IMR-90 (cell line): ENCODE data around the gene GFY. TPM values are rescaled to one million over a fixed set of nuclear protein-coding genes. Genes with fewer than 3 reads are reported as not detected.

Source experiments
- ATAC-seq: fragments of 200-7000 bp; cut with Tn5 transposase; 2 replicates; pipeline ENCODE4 v1.9.1; 2020; ENCODE audit warnings: low read depth, mild to moderate bottlenecking, moderate library complexity
- BruUV-seq: library from RNA; stranded (reverse); fragments of 400-500 nt; replicated peaks from 2 replicates; lab custom pipeline; 2021; lab: Mats Ljungman, UMichigan
- CTCF ChIA-PET: fragments of 300-600 bp; formaldehyde crosslinking; extraction: SDS; loops from one replicate; lab custom pipeline; 2021; ENCODE audit warnings: antibody characterized with exemption; lab: Yijun Ruan, JAX
- POLR2A ChIA-PET: fragments of 300-600 bp; sonication (Branson Sonifier 250); formaldehyde crosslinking; loops from one replicate; lab custom pipeline; 2022; ENCODE audit warnings: antibody characterized with exemption; ENCODE audit not compliant: unreplicated experiment; lab: Charles Lee
- DNase-seq: peaks from one replicate; pipeline ENCODE4 v3.0.0; 2013
- H2AFZ ChIP-seq: replicated peaks from 2 replicates; pipeline ENCODE3; 2013; ENCODE audit warnings: low read length, mild to moderate bottlenecking; ENCODE audit not compliant: poor library complexity
- H2AK5ac ChIP-seq: 2 replicates; pipeline ENCODE4 v1.6.1; 2013; ENCODE audit warnings: low read depth, low read length, inconsistent platforms
- H2AK9ac ChIP-seq: replicated peaks from 2 replicates; pipeline ENCODE3; 2013; ENCODE audit warnings: mild to moderate bottlenecking, low read depth, low read length, moderate library complexity; ENCODE audit not compliant: poor library complexity
- H2BK120ac ChIP-seq: 2 replicates; pipeline ENCODE4 v1.6.1; 2013; ENCODE audit warnings: low read depth, low read length, inconsistent platforms
- H2BK15ac ChIP-seq: 3 replicates; pipeline ENCODE4 v1.6.1; 2013; ENCODE audit warnings: low read depth, low read length, inconsistent platforms
- H2BK20ac ChIP-seq: 2 replicates; pipeline ENCODE4 v1.6.1; 2013; ENCODE audit warnings: low read depth, mild to moderate bottlenecking, inconsistent platforms, low read length, moderate library complexity
- H2BK5ac ChIP-seq: 2 replicates; pipeline ENCODE4 v1.6.1; 2013; ENCODE audit warnings: mild to moderate bottlenecking, low read depth, low read length, inconsistent platforms; ENCODE audit not compliant: poor library complexity, severe bottlenecking
- H3K14ac ChIP-seq: replicated peaks from 2 replicates; pipeline ENCODE4 v1.6.1; 2013; ENCODE audit warnings: low read depth, low read length, inconsistent platforms
- H3K18ac ChIP-seq: 2 replicates; pipeline ENCODE4 v1.6.1; 2013; ENCODE audit warnings: low read depth, low read length, control low read depth
- H3K23ac ChIP-seq: 2 replicates; pipeline ENCODE4 v1.6.1; 2013; ENCODE audit warnings: low read depth, low read length, inconsistent platforms
- H3K27ac ChIP-seq: 2 replicates; pipeline ENCODE4 v1.5.1; 2013; ENCODE audit warnings: mild to moderate bottlenecking, control low read depth, low read length; ENCODE audit not compliant: insufficient read depth
- H3K27me3 ChIP-seq: 2 replicates; pipeline ENCODE4 v1.6.1; 2013; ENCODE audit warnings: low read length; ENCODE audit not compliant: control insufficient read depth, insufficient read depth
- H3K36me3 ChIP-seq: 2 replicates; pipeline ENCODE4 v1.6.1; 2013; ENCODE audit warnings: low read length, mixed read lengths; ENCODE audit not compliant: control insufficient read depth, insufficient read depth
- H3K4ac ChIP-seq: 2 replicates; pipeline ENCODE4 v1.6.1; 2013; ENCODE audit warnings: low read depth, low read length, inconsistent platforms
- H3K4me1 ChIP-seq: 2 replicates; pipeline ENCODE4 v1.6.1; 2013; ENCODE audit warnings: low read length, mixed read lengths; ENCODE audit not compliant: control insufficient read depth, insufficient read depth
- H3K4me2 ChIP-seq: 2 replicates; pipeline ENCODE4 v1.6.1; 2013; ENCODE audit warnings: low read depth, mild to moderate bottlenecking, control low read depth, low read length, moderate library complexity
- H3K4me3 ChIP-seq: 2 replicates; pipeline ENCODE4 v1.5.1; 2013; ENCODE audit warnings: low read depth, mild to moderate bottlenecking, control low read depth, low read length, moderate library complexity; ENCODE audit not compliant: insufficient read depth
- H3K56ac ChIP-seq: 2 replicates; pipeline ENCODE4 v1.6.1; 2013; ENCODE audit warnings: low read length, inconsistent platforms; ENCODE audit not compliant: insufficient read depth; ENCODE audit errors: extremely low read depth
- H3K79me1 ChIP-seq, 2 experiments: 2 replicates each; pipeline ENCODE4 v1.6.1; 2013; ENCODE audit warnings: low read length in 2 of 2, inconsistent platforms in 1 of 2, low read depth in 1 of 2
- H3K9ac ChIP-seq: 2 replicates; pipeline ENCODE4 v1.6.1; 2013; ENCODE audit warnings: low read depth, low read length, control low read depth
- H3K9me1 ChIP-seq: 2 replicates; pipeline ENCODE4 v1.6.1; 2013; ENCODE audit warnings: low read length, inconsistent platforms; ENCODE audit not compliant: insufficient read depth
- H3K9me3 ChIP-seq: 2 replicates; pipeline ENCODE4 v1.6.1; 2013; ENCODE audit warnings: low read length; ENCODE audit not compliant: control insufficient read depth, insufficient read depth
- H4K20me1 ChIP-seq: 2 replicates; pipeline ENCODE4 v1.6.1; 2013; ENCODE audit warnings: low read length, inconsistent platforms; ENCODE audit not compliant: insufficient read depth
- H4K5ac ChIP-seq: 2 replicates; pipeline ENCODE4 v1.6.1; 2013; ENCODE audit warnings: mild to moderate bottlenecking, low read depth, low read length, control low read depth
- H4K8ac ChIP-seq, 2 experiments: 2 replicates each; pipeline ENCODE4 v1.6.1; 2013; ENCODE audit warnings: low read depth in 2 of 2, low read length in 2 of 2, control low read depth in 1 of 2, inconsistent platforms in 1 of 2
- H4K91ac ChIP-seq: 2 replicates; pipeline ENCODE4 v1.6.1; 2013; ENCODE audit warnings: low read depth, low read length, inconsistent platforms; ENCODE audit not compliant: insufficient read depth
- BHLHE40 ChIP-seq: fragments of 150-350 bp; IDR thresholded peaks from 2 replicates; pipeline ENCODE4 v1.6.1; 2016; ENCODE audit warnings: mild to moderate bottlenecking, low read depth, low read length
- CEBPB ChIP-seq: IDR thresholded peaks from 2 replicates; pipeline ENCODE4 v1.6.1; 2012; ENCODE audit warnings: low read depth, low read length, improper control_type of control experiment
- CHD1 ChIP-seq: IDR thresholded peaks from 2 replicates; pipeline ENCODE4 v1.6.1; 2012; ENCODE audit warnings: low read depth, low read length, improper control_type of control experiment
- ELK1 ChIP-seq: fragments of 150-350 bp; IDR thresholded peaks from 2 replicates; pipeline ENCODE4 v1.6.1; 2016; ENCODE audit warnings: low read depth, mild to moderate bottlenecking, low read length, moderate library complexity, borderline replicate concordance
- FOS ChIP-seq: fragments of 150-350 bp; IDR thresholded peaks from 2 replicates; pipeline ENCODE4 v1.6.1; 2016; ENCODE audit warnings: low read depth, low read length
- MAFK ChIP-seq: IDR thresholded peaks from 2 replicates; pipeline ENCODE4 v1.6.1; 2012; ENCODE audit warnings: low read depth, low read length, improper control_type of control experiment
- MAZ ChIP-seq: IDR thresholded peaks from 2 replicates; pipeline ENCODE4 v1.6.1; 2012; ENCODE audit warnings: low read depth, mild to moderate bottlenecking, low read length, improper control_type of control experiment, moderate library complexity, borderline replicate concordance
- MXI1 ChIP-seq: IDR thresholded peaks from 2 replicates; pipeline ENCODE4 v1.6.1; 2012; ENCODE audit warnings: low read depth, mild to moderate bottlenecking, low read length, moderate library complexity, borderline replicate concordance
- NFE2L2 ChIP-seq: fragments of 150-350 bp; IDR thresholded peaks from 2 replicates; pipeline ENCODE4 v1.6.1; 2016; ENCODE audit warnings: low read depth, mild to moderate bottlenecking, low read length
- POLR2A ChIP-seq: IDR thresholded peaks from 2 replicates; pipeline ENCODE4 v1.6.1; 2012; ENCODE audit warnings: mild to moderate bottlenecking, low read depth, low read length
- RAD21 ChIP-seq: IDR thresholded peaks from 2 replicates; pipeline ENCODE4 v1.6.1; 2012; ENCODE audit warnings: low read length, improper control_type of control experiment
- RCOR1 ChIP-seq: IDR thresholded peaks from 2 replicates; pipeline ENCODE4 v1.6.1; 2012; ENCODE audit warnings: mild to moderate bottlenecking, low read length, improper control_type of control experiment; ENCODE audit not compliant: insufficient replicate concordance
- RFX5 ChIP-seq: IDR thresholded peaks from 2 replicates; pipeline ENCODE4 v1.8.0; 2012; ENCODE audit warnings: low read depth, mild to moderate bottlenecking, low read length, moderate library complexity
- SMC3 ChIP-seq: fragments of 150-350 bp; IDR thresholded peaks from 2 replicates; pipeline ENCODE4 v1.6.1; 2016; ENCODE audit warnings: low read depth, mild to moderate bottlenecking, antibody characterized with exemption, low read length, moderate library complexity
- WGBS, 2 experiments: methylation state at CpG; one replicate each; pipeline versions ENCODE4 v1.1.5 to v1.1.7; 2013; ENCODE audit warnings: missing lambda C conversion rate in 2 of 2; ENCODE audit not compliant: insufficient read length in 1 of 2; ENCODE audit errors: extremely low coverage in 2 of 2; 5-methylcytosine and 5-hydroxymethylcytosine counted together
- dilution Hi-C: fragments of 300-500 bp; cut with HindIII; formaldehyde crosslinking; loops from one replicate; pipeline ENCODE4 v1.14.3; 2018; ENCODE audit warnings: low sequenced_read_pairs; ENCODE audit not compliant: unreplicated experiment
- in situ Hi-C: fragments of 300-500 bp; cut with MboI; formaldehyde crosslinking; loops from 3 replicates; pipeline ENCODE4 v1.14.3; 2019; ENCODE audit warnings: low sequenced_read_pairs, inconsistent platforms, mixed read lengths
- intact Hi-C: fragments of 100-400 bp; cut with micrococcal nuclease; formaldehyde crosslinking; loops from 2 replicates; pipeline ENCODE4 v1.10.0; 2022
- polyA plus RNA-seq, 3 experiments: library from polyadenylated mRNA; depleted of rRNA; stranded (reverse); fragments of >200 nt; gene quantifications; 2 replicates each; pipeline ENCODE4 v1.2.3, GENCODE V29; 2012; ENCODE audit warnings: low replicate concordance in 1 of 3
- total RNA-seq: library from RNA; depleted of rRNA; stranded (reverse); fragments of >200 nt; gene quantifications from 2 replicates; pipeline ENCODE4 v1.2.3, GENCODE V29; 2012
- TF ChIP-seq, protein P1 (sequence below): fragments of 150-350 bp; IDR thresholded peaks from 2 replicates; pipeline ENCODE4 v1.6.1; 2017; ENCODE audit warnings: mild to moderate bottlenecking, antibody characterized with exemption, low read length, low read depth
- TF ChIP-seq, protein P2 (sequence below): conservative IDR thresholded peaks from 2 replicates; pipeline ENCODE4 v1.5.1; 2012; ENCODE audit warnings: mild to moderate bottlenecking, low read depth, low read length, improper control_type of control experiment

GFY gene
- total and polyA plus RNA-seq, 2 of the 4 experiments (the other 2 are of a cell fraction) = not detected

GRCh38 chr19:49387936-49388372 lies 37.2 kb upstream of the GFY start, which contains the start of gene KASH5:
KASH5 (plus strand) TSS chr19:49388249; CDS start chr19:49390884, 2,635 bp downstream.
- Histone ChIP-seq H4K5ac (no peak within 1 kb of the TSS), H3K4ac (no peak within 1 kb of the TSS), H2BK15ac (no peak within 1 kb of the TSS), H3K9me3 (no peaks in the 10 kb centered on the region), H3K18ac (no peak within 1 kb of the TSS), H3K27ac (no peak within 1 kb of the TSS), H3K56ac (no peak within 1 kb of the TSS), H3K79me1 (no peaks in the 10 kb centered on the region), H3K27me3 (peaks cover 14% of the 10 kb centered on the region), H3K36me3 (no peaks in the 10 kb centered on the region), H4K20me1 (no peaks in the 10 kb centered on the region), H3K9ac (no peak within 1 kb of the TSS), H2BK120ac (no peak within 1 kb of the TSS), H2AK9ac (no peak within 1 kb of the TSS), H3K4me2 (no peak within 1 kb of the TSS), H4K91ac (no peak within 1 kb of the TSS), H3K23ac (no peak within 1 kb of the TSS), H3K9me1 (no peaks in the 10 kb centered on the region), H3K4me1 (no peaks in the 10 kb centered on the region), H2BK20ac (no peak within 1 kb of the TSS), H4K8ac (peak within 1 kb of the TSS in 1 of 2 experiments; percentile 60; a peak in 1 of 4 replicates), H2AK5ac (no peak within 1 kb of the TSS), H3K4me3 (no peak within 1 kb of the TSS), H2AFZ (peak within 1 kb of the TSS; percentile 58), H2BK5ac (no peak within 1 kb of the TSS), H3K14ac (no peak within 1 kb of the TSS)
- no TSS peak for BruUV-seq
- TF ChIP-seq RAD21 (no peak), POLR2A (no peak), CHD1 (no peak), RFX5 (no peak), MAZ (no peak), RCOR1 (no peak), MXI1 (no peak), SMC3 (no peak), ELK1 (no peak), NFE2L2 (no peak), BHLHE40 (no peak), MAFK (no peak), FOS (no peak), CEBPB (no peak)
- TF ChIP-seq, protein P1, sequence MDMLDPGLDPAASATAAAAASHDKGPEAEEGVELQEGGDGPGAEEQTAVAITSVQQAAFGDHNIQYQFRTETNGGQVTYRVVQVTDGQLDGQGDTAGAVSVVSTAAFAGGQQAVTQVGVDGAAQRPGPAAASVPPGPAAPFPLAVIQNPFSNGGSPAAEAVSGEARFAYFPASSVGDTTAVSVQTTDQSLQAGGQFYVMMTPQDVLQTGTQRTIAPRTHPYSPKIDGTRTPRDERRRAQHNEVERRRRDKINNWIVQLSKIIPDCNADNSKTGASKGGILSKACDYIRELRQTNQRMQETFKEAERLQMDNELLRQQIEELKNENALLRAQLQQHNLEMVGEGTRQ = no peak
- TF ChIP-seq, protein P2, sequence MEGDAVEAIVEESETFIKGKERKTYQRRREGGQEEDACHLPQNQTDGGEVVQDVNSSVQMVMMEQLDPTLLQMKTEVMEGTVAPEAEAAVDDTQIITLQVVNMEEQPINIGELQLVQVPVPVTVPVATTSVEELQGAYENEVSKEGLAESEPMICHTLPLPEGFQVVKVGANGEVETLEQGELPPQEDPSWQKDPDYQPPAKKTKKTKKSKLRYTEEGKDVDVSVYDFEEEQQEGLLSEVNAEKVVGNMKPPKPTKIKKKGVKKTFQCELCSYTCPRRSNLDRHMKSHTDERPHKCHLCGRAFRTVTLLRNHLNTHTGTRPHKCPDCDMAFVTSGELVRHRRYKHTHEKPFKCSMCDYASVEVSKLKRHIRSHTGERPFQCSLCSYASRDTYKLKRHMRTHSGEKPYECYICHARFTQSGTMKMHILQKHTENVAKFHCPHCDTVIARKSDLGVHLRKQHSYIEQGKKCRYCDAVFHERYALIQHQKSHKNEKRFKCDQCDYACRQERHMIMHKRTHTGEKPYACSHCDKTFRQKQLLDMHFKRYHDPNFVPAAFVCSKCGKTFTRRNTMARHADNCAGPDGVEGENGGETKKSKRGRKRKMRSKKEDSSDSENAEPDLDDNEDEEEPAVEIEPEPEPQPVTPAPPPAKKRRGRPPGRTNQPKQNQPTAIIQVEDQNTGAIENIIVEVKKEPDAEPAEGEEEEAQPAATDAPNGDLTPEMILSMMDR = no peak
- intact Hi-C loops = no loop called here
- POLR2A ChIA-PET = no interaction called here
- DNase-seq = peak; percentile 8
- 49% methylated on average over 11 of the region's 40 CpGs; no CpG with 5 or more reads in 1 of the 2 experiments for WGBS, 2 experiments
- dilution Hi-C loops = no loop called here
- ATAC-seq = peak; percentile 27; the same call in 1 of the 2 replicates
- in situ Hi-C loops = no loop called here
- CTCF ChIA-PET = no interaction called here
